Upper lobe of left lung (tissue), 4 donors: Measurements from ENCODE around the gene C11orf65.

Experiments
- CTCF ChIP-seq, 6 experiments: fragments of 450-650 bp in 4 of 6; fragments of 200-600 bp in 2 of 6; sonication (generic) in 2 of 6; IDR thresholded peaks; one replicate each; pipeline ENCODE4 v1.5.1; 2016 to 2019; ENCODE audit warnings: antibody characterized with exemption in 6 of 6
- EP300 ChIP-seq, 4 donors: sonication (generic); formaldehyde crosslinking; IDR thresholded peaks; one replicate each; pipeline ENCODE4 v1.5.1; 2017; ENCODE audit warnings: antibody characterized with exemption in 4 of 4, control low read depth in 2 of 4
- POLR2A ChIP-seq, 4 donors: fragments of 450-650 bp; IDR thresholded peaks; one replicate each; pipeline ENCODE4 v1.5.1; 2016 to 2017; ENCODE audit warnings: antibody characterized with exemption in 4 of 4, mild to moderate bottlenecking in 2 of 4
- POLR2AphosphoS5 ChIP-seq, 2 donors: sonication (generic); formaldehyde crosslinking; IDR thresholded peaks; one replicate each; pipeline ENCODE4 v1.5.1; 2017; ENCODE audit warnings: antibody characterized with exemption in 2 of 2

DNA sequence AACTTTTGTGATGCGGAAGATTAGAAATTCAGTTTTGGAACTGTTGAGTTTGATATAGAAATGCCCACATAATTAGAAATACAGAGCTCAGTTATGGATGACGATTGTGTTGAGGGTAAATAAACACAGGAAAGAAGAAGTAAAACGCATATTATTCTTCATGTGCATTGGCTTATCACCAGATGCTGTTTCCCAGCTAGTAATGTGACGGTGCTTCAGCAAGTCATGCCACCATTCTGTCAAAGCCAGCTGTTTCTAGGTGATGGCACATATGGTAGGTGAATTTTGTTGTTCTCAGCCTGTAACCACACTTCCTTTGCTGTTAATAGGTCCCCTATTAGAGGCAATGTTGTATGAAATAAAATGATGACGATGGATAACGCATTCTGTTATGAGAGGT is 68.9 kb downstream of the C11orf65 start:
- TF ChIP-seq CTCF (IDR thresholded peaks at IDR 0.05) = no peak
- TF ChIP-seq POLR2A (IDR thresholded peaks at IDR 0.05) = no peak
- no peak for TF ChIP-seq POLR2AphosphoS5 (IDR thresholded peaks at IDR 0.05)
- TF ChIP-seq EP300 (IDR thresholded peaks at IDR 0.05) = no peak
